ENCODE results near the gene PDZD7.
"Not testable (repeated sequence)": the region's sequence is repeated elsewhere in the genome, so short reads cannot be mapped to it uniquely, and the experiment has no call there.

The PDZD7 gene

GRCh38 chr10:100980311-100980710 lies 50.6 kb downstream of the PDZD7 start:
- DNase-seq, result no peak

DNA sequence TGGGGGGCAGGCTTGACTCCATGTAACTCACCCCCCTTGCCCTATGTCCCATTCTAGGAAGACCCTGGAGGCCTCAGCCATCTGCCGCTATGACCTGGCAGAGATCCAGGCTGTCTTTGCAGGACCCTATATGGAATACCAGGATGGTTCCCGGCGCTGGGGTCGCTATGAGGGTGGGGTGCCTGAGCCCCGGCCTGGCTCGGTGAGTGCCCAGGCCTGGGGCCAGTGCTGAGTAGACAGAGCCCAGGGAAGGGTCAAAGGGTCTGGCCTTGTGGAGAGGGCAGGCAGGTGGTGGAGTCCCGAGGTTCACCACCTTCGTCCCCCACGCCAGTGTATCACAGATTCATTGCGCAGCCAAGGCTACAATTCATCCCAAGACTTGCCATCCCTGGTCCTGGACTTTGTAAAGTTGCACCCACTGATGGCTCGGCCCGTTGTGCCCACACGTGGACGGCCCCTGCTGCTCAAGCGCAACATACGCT lies 51.1 kb downstream of the PDZD7 start:
- DNase-seq, result no peak

DNA sequence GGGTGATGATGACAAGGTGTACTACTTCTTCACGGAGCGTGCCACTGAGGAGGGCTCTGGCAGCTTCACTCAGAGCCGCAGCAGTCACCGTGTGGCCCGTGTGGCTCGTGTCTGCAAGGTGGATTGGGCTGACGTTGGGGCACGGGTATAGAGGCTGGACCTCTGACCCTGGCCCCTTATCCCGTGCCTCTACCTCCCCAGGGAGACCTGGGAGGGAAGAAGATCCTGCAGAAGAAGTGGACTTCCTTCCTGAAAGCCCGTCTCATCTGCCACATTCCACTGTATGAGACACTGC lies 52.1 kb downstream of the PDZD7 start:
- no peak for DNase-seq

- no peak for DNase-seq
These were observed 52.6 kb downstream of the PDZD7 start for GRCh38 chr10:100978121-100978900.

- DNase-seq, result no peak
These were observed 53.5 kb downstream of the PDZD7 start for GRCh38 chr10:100977436-100977835.

- DNase-seq, result no peak
These were observed 54.0 kb downstream of the PDZD7 start for GRCh38 chr10:100976906-100977305.

- not testable (repeated sequence) for DNase-seq
These were observed 55.5 kb downstream of the PDZD7 start for GRCh38 chr10:100975397-100975796.

DNA sequence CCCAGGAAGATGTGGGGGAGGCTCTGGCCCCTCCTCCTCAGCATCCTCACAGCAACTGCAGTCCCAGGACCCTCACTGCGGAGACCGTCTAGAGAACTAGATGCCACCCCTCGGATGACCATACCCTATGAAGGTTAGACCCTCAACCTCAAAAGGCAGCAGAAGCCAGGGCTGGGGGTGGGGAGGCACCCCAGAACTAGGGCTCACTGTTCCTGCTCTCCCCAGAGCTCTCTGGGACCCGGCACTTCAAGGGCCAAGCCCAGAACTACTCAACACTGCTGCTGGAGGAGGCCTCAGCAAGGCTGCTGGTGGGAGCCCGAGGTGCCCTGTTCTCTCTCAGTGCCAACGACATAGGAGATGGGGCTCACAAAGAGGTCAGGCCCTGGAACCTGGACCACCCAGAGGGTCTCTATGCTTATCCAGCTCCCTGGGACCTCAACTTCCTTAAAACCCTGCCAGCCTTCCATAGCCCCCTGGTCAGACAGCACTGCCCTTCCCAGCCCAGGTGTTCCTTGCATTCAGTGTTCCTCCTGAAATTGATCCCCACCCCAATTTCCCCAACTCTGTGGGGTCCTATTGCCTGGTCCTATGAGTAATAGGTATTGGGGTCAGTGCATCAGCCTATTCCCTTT lies 57.9 kb downstream of the PDZD7 start:
- no peak for DNase-seq

DNA sequence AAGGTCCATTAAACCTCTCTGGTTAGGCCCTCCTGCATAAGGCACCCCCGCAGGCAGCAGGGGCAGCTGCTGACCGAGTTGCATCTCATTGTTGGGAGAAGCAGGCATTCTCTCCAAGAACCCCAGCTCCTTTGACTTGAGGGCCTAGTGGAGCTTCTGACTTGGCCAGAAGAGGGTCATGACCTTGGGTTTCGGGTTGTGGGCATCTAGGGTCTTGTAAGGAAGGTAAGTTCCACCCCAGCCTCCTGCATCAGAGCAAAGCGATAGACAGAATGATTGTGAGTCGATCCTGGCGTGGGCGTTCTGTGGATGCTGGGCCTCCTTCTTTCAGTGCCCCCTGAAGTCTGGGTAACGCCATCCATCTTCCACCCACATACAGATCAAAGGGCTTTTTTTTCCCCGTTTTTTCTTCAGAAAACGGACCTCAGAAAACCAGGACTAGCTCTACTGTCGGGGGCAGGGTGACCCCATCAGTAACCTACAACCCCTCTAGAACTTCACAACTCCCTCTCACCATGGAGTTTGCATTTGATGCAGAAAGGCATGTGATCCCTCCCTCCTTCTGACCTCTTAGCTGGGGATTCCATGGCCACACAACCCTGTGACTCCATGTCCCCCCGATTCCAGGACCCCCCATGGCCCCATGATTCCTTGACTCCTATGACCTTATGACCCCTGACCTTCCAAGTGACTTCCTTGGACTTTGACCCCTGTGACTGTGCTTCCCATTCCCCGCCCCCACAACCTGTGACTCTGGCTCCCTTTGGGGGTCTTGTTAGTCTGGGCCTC lies 58.6 kb downstream of the PDZD7 start:
- DNase-seq, result no peak

GRCh38 chr10:100970914-100971811 lies 59.8 kb downstream of the PDZD7 start:
- no peak for DNase-seq

DNA sequence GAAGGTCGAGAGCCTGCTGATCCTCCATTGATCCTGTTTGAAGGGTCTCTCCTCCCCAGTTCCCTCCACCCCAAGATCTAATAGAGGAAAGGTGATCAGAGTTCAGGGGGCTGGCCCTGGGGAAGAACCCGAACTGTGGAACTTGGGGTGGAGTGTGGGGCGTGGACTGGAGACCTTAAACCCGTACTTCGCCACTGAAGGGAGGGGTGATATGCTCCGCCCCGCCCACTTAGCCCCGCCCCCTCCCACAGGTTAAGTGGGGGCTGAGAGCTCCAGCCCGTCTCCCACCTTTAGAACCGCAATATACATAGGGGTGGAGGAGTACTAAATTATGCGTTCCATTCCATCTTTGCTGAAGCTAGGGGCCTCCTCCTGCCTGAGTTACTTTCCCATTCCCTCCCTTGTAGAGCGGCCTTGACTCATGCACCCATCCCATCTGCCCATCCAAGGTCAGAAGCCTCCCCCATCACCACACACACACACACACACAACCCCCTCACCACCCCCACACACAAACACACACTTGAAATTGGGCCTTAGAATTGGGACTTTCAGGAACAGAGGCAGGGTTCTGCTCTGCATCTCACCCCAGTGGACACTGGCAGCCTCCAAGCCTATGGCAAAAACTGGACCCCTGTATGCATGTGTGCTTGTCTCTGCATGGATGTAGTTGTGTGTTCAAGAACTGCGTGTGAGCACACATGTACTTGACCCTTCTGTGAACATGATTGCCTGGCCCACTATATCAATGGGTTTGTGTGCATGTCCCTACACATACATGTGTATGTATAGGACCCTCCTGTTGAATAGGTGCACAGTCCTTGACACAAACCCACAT lies 60.6 kb downstream of the PDZD7 start:
- peak; percentile 62 for DNase-seq

DNA sequence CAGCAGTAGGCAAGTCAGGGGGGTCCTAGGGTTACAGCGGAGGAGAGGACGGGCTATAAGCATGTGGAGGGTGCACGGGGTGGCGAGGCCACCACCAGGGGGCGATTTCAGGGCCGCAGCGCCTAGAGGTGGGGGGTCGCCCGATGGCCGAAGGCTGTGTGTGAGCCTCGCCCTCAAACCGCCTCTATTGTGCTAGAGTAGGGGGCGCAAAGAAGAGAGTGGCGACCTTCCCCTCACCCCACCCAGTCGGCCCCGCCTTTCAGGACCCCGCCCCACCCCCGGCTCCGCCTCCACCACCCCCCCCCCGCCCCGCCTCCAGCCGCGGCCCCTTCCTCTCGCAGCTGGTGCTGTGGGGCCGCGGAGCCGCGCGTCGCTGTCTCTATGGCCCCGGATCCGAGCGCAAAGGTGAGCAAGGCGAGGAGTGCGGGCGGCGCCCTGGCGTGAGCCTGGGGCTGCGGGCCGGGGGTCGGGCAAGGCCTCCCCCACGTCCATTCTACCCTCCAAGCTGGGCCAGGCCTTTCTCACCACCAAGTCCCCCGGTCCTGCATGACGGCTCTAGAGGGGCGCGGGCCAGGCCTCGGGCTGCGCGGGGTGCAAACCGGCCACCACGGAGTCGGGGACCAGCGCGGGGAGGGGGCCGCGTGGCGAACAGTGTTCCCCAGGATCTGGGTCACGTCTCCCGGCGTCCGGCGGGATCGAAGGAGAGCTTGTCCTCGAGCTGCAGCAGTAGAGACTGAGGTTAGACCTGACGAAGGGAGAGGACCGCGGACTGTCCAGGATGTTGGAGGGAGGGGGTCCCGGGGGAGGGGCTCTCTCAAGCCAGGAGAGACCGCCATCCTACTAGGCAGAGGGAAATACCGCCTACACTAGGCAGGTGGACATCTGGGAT lies 61.5 kb downstream of the PDZD7 start, which contains the start of gene SEMA4G:
Gene SEMA4G, plus strand, starts transcription at position 318 of the 889 bp plus-strand sequence. CDS start 3,409 bp downstream, outside the sequence.
- peak; percentile 62 for DNase-seq

DNA sequence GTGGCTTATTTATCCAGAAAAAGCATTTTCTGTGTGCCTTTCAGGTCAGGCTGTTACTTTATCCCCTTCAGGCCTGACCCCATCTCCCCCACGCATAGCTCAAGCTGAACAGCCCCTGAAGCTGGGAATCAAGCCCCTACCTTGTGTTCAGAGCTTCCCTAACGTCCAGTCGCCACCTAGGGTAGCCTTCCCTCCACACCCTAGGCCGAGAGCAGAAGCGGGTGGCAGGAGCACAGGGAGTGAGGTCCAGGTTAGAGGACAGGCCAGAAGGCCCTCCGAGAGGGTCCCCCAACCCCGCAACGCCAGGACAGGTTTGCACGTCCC lies 62.1 kb downstream of the PDZD7 start:
- DNase-seq, result peak; percentile 45

GRCh38 chr10:100968062-100968736 lies 62.7 kb downstream of the PDZD7 start:
- DNase-seq, result no peak

DNA sequence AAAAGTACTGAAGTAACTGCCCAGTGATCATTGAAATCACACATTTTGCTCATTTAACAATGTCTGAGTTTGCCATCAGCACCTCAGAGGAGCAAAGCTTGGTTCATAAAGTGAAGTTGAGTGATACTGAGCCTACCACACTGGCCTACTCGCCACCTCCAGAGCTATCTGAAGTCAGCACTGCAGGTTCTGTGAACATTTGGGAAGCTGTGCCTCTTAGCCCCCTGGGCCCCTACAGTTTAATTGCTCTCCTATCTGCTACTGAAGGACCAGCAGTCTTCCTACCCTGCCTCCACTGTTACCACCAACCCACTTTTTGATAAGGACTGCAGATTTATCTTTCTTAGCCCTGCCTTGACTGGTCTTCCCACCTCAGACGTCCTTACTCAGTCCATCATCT lies 63.6 kb downstream of the PDZD7 start:
- no peak for DNase-seq

DNA sequence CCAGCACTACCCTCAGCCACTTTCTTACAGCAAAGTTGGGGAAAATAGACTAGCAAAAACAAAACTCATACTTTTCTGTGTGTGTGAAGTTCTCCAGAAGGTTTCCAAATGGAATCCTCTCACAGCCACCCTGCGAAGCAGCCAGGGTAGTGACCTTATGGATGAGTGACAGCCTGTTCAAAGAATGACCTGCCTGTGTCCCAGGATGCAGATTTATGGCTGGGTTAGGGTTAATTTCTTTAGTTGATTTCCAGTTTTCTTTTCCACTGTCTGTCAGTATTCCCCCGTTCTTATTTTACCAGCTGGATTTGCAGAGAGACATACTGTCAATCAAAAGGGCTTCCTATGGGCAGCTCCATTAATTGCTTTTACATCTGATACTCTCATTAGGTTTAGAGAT lies 64.0 kb downstream of the PDZD7 start:
- DNase-seq, result no peak

DNA sequence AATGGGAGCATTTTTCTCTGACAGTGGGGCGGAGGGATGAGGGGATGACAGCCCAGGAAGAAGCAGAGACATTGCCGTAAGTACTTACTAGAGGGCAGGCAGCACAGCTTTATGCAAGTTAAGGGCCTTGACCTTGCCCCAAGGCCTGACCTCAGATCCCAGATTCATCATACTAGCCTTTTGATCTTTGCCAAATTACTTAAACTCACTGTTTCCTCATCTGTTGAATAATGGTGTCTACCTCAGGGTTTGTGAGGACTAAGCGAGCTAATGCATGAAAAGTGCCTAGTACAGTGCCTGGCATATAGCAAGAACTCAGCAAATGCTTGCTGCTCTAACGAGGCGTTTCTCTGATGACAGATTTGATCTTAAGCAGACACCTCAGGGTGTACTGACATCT lies 65.1 kb downstream of the PDZD7 start:
- DNase-seq, result no peak

DNA sequence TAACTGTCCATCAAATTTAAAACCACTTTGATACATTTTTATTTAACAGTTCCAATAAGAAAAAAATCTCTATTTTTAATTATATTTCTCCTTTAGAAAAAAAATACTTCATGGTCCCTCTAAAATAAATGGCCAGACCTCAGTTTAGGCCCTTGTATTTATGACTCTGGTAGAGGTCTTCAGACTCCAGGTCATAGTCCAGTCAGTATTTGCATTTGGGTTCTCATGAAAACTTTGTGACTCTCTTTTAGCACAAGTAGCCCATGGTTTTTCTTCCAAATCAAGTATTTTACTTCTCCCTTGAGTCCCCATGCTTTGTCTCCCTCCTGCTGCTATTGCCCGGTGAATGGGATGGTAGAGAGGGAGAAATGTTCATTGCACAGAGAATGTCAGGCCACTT lies 67.1 kb downstream of the PDZD7 start:
- no peak for DNase-seq

DNA sequence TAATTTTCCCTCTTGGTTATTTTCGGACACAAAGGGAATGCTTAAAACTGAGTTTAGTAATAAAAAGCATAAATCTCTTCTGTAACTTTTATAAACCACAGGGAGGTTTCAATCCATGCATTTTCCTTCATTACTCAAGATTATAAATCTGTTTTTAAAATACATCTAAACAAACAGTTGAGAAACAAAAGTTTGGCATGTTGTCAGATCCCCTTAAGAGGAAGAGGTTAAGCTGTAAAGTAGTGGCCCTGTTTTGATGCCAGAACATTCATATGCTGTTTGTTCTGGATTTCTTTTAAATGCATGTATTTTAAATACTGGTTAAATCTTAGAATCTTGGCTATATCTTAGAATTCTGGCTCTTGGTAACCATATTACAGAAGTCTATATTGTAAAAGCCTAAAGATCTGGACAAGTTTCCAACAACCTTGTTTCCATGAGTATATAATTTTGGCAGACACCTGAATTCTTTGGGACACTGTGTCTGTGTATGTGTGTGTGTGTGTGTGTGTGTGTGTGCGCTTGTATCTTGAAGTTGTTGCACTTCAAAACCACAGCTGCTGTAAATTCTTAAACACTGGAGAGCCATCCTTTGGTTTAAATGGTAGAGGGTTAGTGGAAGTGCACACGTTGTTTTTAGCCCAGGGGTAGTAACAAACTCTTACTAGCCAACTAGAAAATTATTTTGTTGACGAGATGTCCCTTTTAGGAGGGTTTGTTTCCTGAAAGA lies 68.4 kb downstream of the PDZD7 start:
- no peak for DNase-seq

DNA sequence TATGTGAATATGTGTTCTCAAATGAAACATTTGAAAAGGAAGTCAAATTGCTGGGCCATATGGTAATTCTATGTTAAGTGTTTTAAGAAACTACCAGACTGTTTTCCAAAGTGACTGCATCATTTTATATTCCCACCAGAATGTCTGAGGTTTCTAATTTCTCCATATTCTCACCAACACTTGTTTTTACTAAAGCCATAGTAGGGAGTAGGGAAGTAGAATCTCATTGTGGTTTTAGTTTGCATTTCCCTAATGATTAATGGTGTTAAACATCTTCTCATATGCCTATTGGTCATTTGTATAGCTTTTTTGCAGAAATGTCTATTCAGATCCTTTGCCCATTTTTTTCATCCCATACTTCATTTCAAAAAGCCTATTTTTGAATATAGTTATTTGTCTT lies 70.7 kb downstream of the PDZD7 start:
- DNase-seq, result no peak
